ENCODE measurements around the gene PROC.

- TF ChIP-seq HDGF (IDR thresholded peaks at IDR 0.05; ENCODE audit: borderline replicate concordance) (no peak), FOXK2 (IDR thresholded peaks at IDR 0.05) (no peak), SP1 (IDR thresholded peaks at IDR 0.05) (no peak), FOXA1 (IDR thresholded peaks at IDR 0.05) (no peak), FOXM1 (IDR thresholded peaks at IDR 0.05; ENCODE audit: borderline replicate concordance) (no peak), ELF4 (IDR thresholded peaks at IDR 0.05) (no peak)
These were observed 21.1 kb downstream of the PROC start for GRCh38 chr2:127439343-127439742.

All from HEK293T (cell line).